ENCODE data around the gene B2M.

B2M gene

GRCh38 chr15:44763187-44763586, 51.9 kb downstream of the B2M start:
- Mint-ChIP-seq H3K4me1 (ENCODE audit: low read depth) (no peaks in the 10 kb centered on the region), H3K27me3 (no peaks in the 10 kb centered on the region), H3K27ac (no peak overlapping the region), H3K4me3 (no peak overlapping the region), H3K9me3 (no peaks in the 10 kb centered on the region), H3K36me3 (ENCODE audit: low read depth) (peaks cover 5% of the 10 kb centered on the region)
- no peak for DNase-seq

GRCh38 chr15:44763848-44764247, 52.5 kb downstream of the B2M start:
- Mint-ChIP-seq H3K4me3 (no peak overlapping the region), H3K27me3 (no peaks in the 10 kb centered on the region), H3K4me1 (ENCODE audit: low read depth) (no peaks in the 10 kb centered on the region), H3K9me3 (no peaks in the 10 kb centered on the region), H3K27ac (no peak overlapping the region), H3K36me3 (ENCODE audit: low read depth) (peaks cover 7% of the 10 kb centered on the region)
- no peak for DNase-seq

GRCh38 chr15:44765036-44765435, 53.7 kb downstream of the B2M start:
- Mint-ChIP-seq H3K9me3 (peaks cover 3% of the 10 kb centered on the region), H3K27me3 (no peaks in the 10 kb centered on the region), H3K4me3 (no peak overlapping the region), H3K36me3 (ENCODE audit: low read depth) (peaks cover 7% of the 10 kb centered on the region), H3K27ac (no peak overlapping the region), H3K4me1 (ENCODE audit: low read depth) (no peaks in the 10 kb centered on the region)
- no peak for DNase-seq
